Stomach (tissue), 4 donors: ENCODE measurements around the gene COP1.

Experiments used
- CTCF ChIP-seq, 7 experiments: fragments of 450-650 bp in 4 of 7; fragments of 200-600 bp in 3 of 7; sonication (generic) in 3 of 7; IDR thresholded peaks; one replicate each; pipeline ENCODE4 v1.5.1; 2016 to 2019; ENCODE audit warnings: antibody characterized with exemption in 7 of 7, control low read depth in 2 of 7, mild to moderate bottlenecking in 1 of 7
- EP300 ChIP-seq: sonication (generic); formaldehyde crosslinking; IDR thresholded peaks from one replicate; pipeline ENCODE4 v1.6.1; 2017; ENCODE audit warnings: antibody characterized with exemption
- POLR2A ChIP-seq, 4 donors: fragments of 450-650 bp; IDR thresholded peaks; one replicate each; pipeline ENCODE4 v1.6.1; 2016; ENCODE audit warnings: antibody characterized with exemption in 4 of 4, control low read depth in 2 of 4, mild to moderate bottlenecking in 1 of 4, moderate library complexity in 1 of 4
- POLR2AphosphoS5 ChIP-seq, 3 donors: sonication (generic); formaldehyde crosslinking; IDR thresholded peaks; one replicate each; pipeline ENCODE4 v1.6.1; 2016; ENCODE audit warnings: antibody characterized with exemption in 3 of 3

GRCh38 chr1:175904808-175905207 lies 302.3 kb downstream of the COP1 start:
- TF ChIP-seq CTCF (IDR thresholded peaks at IDR 0.05) (no peak), POLR2AphosphoS5 (IDR thresholded peaks at IDR 0.05) (no peak), EP300 (no peak), POLR2A (IDR thresholded peaks at IDR 0.05) (no peak)
